ENCODE data around the gene ACACA.
"Not testable (repeated sequence)": the region's sequence is repeated elsewhere in the genome, so short reads cannot be mapped to it uniquely, and the experiment has no call there.

ACACA gene

DNA sequence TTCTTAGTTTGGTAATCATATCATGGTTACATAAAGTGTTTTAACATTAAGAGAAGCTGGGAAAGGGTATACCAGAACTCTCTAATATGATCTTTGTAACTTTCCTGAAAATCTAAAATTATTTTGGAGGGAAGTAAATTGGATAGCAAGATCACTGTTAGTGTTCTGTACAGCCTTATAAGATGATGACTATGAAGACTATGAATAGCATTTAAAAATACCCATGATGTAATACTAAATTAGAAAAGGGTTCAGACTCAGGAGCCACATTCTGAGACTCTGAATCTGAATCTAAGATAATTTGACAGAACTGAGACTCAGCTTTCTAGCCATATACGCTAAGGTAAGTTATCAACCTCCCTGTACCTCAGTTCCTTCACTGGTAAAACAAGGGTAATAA lies 238.9 kb downstream of the ACACA start:
- no peak for DNase-seq

GRCh38 chr17:37164057-37164456 lies 242.6 kb downstream of the ACACA start:
- DNase-seq: no peak

DNA sequence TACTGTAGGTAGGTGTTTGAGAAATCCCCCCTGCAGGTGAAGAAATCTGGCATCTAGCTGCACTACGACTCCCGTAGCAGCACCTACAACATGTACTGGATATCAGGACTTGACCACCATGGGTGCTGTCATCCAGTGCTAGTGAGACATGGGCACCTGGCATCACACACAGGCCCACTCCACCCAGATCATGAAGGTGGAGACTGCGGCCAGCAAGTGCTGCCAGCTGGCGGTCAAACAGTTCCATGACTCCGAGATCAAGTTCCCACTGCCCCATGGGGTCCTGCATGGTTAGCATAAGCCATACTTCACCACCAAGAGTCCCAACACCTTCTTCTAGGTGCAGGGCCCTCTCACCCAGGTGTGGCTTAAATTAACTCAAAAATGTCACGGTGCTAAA lies 243.8 kb downstream of the ACACA start:
- DNase-seq: no peak

DNA sequence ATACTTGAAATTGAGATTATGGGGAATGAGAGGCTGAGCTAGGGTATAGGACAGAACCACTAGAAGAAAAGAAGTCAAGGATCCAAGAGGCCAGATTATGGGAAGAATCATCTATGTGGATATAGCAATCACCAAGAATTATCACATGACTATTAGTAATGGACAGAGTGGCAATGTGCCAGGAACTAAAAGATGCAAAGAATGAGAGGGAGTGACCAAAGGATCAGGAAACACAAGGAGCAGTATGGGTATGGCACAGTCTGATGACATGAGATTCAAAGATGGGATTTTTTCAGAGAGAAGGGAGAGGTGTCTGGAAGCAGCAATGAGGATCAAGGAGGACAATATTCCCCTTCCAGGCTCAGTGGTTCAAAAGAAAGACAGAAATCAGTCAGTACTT lies 245.7 kb downstream of the ACACA start:
- DNase-seq: no peak

GRCh38 chr17:37158290-37158689 lies 248.3 kb downstream of the ACACA start:
- no peak for DNase-seq

DNA sequence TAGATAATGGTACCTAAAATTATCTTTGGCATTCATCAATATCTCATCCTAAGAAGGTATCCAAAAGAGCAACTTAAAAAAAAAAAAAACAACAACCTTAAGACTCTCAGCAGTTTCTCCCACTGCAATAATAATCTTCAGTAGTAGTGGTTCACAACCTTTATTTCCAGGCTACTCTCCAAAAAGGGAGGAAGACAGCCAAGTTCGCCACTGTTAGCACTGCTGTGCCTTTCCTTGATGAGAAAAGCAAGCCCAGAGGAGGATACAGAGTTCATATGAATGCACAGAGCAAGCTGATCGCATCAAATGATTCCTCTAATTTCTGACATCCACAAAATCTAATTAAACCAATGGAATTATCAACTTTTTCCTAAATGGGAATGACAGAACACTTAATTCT lies 258.5 kb downstream of the ACACA start:
- no peak for DNase-seq

DNA sequence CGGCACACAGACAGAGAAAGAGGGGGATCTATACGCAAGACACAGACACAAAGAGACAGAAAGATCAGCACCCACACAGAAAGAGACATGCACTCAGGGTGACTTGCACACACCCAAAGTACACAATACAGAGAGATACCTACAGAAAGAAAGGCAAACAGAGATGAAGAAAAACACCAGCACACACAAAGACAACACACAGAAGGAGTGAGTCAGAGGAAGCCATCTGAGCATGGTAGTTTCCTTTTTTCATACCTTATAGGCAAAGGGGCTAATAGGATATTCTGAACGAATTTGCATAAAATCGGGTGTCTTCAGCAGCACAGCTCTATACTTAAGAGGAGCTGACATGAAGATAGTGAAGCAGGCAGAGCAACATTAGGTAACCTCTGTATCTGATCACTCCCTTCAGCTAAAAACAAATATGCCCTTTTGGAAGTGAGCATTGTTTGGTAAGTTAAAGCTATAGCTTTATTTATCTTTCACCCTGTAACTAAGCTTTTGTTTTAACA lies 259.3 kb downstream of the ACACA start:
- DNase-seq: no peak

GRCh38 chr17:37146086-37147064 lies 260.3 kb downstream of the ACACA start:
- no peak for DNase-seq

DNA sequence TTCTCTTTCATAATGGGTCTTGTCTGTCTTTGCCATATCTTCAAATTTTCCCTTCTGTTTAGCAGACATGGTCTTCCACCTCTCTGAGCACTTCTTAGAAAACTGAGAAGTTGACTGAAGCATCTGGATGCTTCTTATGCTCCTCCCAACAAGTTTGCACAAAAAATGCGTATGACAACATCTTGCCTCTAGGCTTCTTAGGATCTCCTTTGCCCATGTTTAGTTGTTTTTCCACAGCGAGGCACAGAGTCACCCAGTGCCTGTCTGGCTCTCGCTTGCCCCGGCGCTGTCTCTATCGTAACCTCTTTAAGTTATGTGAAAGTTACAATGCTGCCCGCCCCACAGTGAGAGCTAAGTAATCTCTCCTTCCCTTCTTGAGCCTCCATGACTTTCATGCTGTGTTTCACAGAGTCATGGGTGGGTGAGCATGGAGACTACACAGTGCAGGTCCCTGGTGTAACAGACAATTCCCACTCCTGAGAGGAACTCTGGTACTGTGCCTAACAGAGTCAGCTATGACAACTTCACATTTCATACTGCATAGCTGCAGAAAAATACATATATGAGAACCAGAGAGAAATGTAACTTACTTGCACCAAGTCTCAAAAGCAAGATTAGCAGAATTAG lies 262.4 kb downstream of the ACACA start:
- DNase-seq: no peak

DNA sequence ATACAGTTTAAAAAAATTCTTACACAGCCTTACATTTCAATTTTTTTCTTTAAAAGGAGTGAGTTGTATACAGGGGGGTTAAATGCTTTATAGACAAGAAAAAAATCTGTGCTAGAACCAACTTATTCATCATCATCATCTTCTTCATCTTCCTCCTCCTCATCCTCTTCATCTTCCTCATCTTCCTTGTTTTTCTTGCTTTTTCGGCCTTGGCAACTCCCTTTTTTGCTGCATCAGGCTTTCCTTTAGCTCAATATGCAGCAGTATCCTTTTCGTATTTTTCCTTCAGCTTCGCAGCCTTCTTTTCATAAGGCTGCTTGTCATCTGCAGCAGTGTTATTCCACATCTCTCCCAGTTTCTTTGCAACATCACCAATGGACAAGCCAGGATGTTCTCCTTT lies 263.1 kb downstream of the ACACA start:
- not testable (repeated sequence) for DNase-seq

DNA sequence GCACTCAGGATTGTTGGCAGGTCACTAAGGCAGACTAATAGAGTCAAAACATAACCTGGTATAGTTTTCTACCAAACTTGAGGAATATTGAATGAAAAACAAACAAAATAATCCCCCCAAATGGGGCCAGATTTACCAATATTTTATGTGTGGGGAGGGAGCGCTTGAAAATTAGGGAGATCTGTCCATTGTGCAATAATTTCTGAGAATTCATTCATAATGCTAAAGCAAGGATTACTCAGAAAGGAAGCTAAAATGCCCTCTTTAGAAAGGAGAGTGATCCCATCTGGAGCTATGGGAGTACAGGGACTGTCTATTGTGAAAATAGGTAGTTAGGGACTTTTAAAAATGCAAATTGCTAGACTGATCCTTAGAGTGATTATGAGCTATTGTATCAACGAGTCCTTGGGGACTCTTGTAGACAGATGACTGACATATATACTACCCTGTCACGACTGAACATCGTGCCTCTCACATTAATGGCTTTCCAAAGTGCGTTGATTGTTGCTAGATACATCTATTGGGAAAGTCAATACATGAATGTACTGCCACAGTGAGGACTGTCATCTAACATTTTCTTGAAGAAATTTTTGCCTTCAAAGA lies 264.2 kb downstream of the ACACA start:
- DNase-seq: no peak

DNA sequence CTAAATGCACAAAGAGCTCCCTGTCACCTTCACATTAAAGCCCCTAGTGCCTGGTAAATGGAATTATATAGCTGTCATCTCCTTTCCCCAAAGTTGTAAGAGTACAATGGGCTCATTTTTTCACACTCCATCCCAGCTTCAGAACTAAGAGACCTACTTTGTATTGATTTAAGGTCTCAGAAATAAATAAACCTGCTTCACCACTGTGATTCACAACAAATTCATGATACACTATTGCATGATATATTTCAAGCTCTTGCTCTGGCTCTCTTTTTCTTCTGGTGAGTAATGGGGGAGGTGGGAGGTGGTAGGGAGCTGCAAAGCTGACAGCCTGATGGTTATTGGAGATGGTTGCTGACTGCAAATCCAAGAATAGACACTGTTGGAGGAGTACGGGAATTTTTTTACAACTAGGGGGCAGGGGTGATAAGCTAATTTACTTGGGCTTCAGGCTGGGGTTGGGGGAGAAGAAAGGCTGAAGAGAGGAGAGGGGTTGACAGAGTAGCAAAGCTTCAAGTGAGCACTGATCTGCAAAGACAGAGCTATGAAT lies 268.0 kb downstream of the ACACA start:
- DNase-seq: no peak

DNA sequence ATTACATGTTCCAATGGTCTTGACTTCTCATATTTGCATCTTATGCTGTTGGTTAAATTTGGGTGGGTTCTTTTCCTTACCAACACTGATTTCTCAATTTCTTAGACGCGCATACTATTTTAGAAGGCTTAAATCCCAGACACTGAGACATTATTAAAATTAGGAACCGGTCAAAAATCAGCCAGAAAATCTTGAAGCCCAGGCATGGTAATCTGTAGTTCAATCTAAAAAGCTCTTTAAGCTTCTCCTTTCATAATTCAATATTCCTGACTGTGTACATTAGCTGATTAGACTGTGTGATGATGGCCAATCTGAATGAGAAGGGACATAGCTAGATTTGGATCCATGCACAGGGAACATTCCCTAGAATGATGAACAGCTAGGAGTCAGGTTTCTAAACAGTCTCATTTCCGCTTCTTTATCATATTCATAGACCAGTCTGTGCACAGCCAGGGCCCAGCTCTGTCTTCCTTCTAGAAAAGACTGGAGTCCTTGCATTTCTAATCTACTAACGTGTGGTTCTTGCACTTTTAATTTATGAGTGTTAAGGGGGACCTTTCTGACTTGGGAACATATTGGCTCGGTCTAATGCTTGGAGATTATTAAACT lies 268.6 kb downstream of the ACACA start:
- no peak for DNase-seq

DNA sequence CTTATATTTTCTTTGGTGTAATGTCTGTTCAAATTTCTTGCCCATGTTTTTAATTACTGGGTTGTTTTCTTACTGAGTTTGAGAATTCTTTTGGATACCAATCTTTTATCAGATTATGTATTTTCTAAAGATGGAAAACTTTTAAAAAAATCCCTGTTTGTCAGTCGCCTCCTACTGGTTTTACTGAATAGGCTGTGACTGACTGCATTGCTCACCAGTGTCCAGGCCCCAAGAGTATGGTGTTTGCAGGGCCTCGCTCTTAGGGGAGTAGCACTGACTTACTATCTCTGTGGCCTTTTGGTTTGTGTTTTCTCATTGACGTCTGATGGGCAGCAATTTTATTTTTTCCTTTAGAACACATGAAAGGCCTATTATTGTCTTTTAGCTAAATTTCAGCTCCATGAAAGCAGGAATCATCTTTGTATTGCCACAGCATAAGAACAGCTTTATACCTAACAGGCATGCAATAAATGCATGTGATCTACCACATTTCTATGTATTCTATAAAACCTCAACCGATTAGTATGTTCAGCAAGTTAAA lies 269.5 kb downstream of the ACACA start:
- DNase-seq: no peak

GRCh38 chr17:37135576-37135975 lies 271.1 kb downstream of the ACACA start:
- DNase-seq: no peak

DNA sequence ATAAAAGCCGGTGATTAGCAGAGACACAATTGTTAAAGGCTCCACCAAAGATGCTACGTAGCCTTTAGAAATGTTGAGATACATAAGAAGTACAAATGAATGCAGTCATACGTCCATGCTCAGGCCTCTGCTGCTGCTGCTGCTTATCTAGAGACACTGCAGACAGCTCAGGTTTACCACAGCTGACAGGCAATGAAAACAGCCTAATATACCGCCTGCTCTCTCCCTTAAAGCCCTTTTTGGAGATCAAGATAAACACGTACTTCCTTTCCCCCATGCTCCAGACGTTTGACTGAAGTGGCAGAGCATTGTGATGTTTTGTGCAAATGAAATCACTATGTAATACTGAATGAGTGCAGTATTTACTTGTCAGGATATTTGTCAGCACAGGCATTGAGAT lies 272.6 kb downstream of the ACACA start:
- DNase-seq: peak; percentile 18

DNA sequence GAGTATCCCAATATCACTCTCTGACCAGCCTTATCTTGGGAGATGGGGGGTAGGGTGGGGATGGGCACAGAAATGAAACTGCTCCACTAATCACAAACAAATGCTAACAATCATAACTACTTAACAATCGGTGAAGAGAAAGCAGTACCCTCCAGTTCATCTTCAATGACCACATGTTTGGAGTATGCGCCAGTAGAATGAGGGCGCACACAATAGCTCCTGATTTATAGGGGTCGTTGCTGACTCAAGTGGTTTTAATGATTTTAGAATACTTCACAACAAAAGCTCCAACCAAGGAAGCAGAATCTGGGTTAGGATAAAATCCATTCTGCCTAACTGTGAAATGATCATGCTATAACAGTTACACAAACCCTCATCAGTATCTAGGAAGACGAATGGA lies 273.5 kb downstream of the ACACA start:
- DNase-seq: no peak

DNA sequence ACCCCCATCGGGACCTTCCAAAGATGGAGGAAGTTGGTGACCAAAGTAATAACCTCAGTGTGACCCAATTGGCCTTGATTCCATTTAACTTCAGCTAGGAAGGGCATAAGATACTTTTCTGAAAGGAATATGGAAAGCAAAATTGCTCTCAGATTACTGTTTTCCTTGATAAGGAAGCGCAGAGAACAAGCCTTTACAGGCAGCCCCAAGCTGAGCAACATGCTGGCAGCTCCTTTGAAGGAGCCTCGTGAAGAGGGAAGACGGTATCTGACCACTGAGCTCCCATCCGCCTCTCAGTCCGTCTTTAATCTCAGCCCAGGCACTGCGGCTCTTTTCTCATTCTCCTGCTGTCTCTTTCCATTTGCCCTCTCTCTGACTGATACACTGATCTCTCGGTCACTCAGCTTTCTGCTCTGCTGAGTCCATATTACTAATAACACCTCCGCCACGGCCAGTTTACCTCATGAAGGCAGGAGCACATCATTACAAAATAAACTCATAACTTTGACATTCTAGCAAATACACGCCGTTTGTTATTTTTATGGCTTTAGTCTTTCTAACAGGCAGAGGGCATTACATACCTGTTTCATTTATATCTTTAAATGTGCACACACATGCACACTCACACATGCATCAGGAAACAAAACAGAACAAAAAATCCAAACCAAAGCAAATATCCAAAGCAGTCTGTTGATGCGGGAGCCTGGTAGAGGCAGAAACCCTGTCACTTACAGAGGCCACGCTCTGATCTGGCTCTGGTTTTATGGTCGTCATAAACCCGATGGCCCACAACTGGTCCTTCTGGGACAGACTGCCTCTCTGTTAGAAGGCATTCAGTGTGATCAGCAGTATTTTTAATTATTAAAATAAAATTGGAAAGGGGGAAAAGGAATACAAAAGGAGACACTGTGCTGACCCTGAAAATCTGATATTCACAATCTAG lies 274.7 kb downstream of the ACACA start:
- DNase-seq: no peak

DNA sequence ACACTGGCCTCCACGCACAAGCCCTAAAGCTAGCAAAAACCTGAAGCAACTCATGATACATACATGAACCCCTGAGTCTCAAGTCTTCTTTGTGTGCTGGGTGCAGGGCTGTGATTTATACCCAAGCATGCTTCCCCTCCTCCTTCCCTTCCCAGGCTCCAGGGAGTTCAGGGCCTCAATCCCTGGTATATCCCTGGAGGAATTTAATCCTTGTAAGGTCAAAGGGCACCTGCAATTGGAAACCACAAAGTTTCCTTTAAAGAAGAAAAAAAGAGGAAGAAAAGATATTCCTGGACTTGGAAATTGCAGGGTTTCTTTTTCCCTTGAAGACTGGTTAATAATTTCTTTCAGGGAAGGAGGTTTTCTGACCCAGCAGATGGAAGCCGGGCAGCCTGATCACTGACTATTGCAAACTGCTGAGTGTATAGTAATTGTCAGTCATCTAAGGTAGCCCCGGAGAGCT lies 275.6 kb downstream of the ACACA start:
- no peak for DNase-seq

GRCh38 chr17:37124821-37125173 lies 281.8 kb downstream of the ACACA start:
- DNase-seq: no peak

Data from GDM1 (cell line).